Lower leg skin (tissue), 4 donors: Measurements from ENCODE around the gene TMEM181. TPM values are rescaled to one million over a fixed set of nuclear protein-coding genes. Genes with fewer than 3 reads are reported as not detected.
A peak's percentile ranks its signal among the peaks of the same experiment; 100 is the strongest.
"Not testable (repeated sequence)": the region's sequence is repeated elsewhere in the genome, so short reads cannot be mapped to it uniquely, and the experiment has no call there.

Source experiments
- DNase-seq, 2 donors: peaks; one replicate each; pipeline ENCODE4 v3.0.0-alpha.2; 2019; ENCODE audit warnings: low spot score in 2 of 2
- H3K4me3 ChIP-seq: fragments of 200-600 bp; sonication (generic); 2 replicates; pipeline ENCODE4 v1.5.1; 2017; ENCODE audit warnings: mild to moderate bottlenecking, low read depth; ENCODE audit not compliant: poor library complexity, severe bottlenecking
- CTCF ChIP-seq, 3 donors: fragments of 450-650 bp; IDR thresholded peaks; one replicate each; pipeline ENCODE4 v1.5.1; 2016; ENCODE audit warnings: antibody characterized with exemption in 3 of 3, mild to moderate bottlenecking in 3 of 3, moderate library complexity in 2 of 3
- POLR2A ChIP-seq, 2 donors: fragments of 450-650 bp; IDR thresholded peaks; one replicate each; pipeline ENCODE4 v1.6.1; 2016 to 2017; ENCODE audit warnings: antibody characterized with exemption in 2 of 2, mild to moderate bottlenecking in 1 of 2, moderate library complexity in 1 of 2
- WGBS, 2 donors: methylation state at CpG; one replicate each; pipeline ENCODE4 v1.1.5; 2018; 5-methylcytosine and 5-hydroxymethylcytosine counted together
- intact Hi-C: fragments of 100-400 bp; cut with DNase I; formaldehyde crosslinking; loops from one replicate; pipeline ENCODE4 v1.15.0; 2023; ENCODE audit warnings: low total_unique reads
- total RNA-seq, 4 donors: library from RNA; depleted of rRNA; stranded (reverse); fragments of >200 nt; gene quantifications; one replicate each; pipeline ENCODE4 v1.1.0, GENCODE V29; 2016

Gene TMEM181
- total RNA-seq, 4 donors from 2014 or later, result 12.8 to 20.8 (median 17.2) TPM

GRCh38 chr6:158552055-158552795 lies 7.7 kb upstream of the TMEM181 start:
- intact Hi-C loops, result loop anchor here (2.0 kb wide), 1 partner anchor 353 kb away; no protein-coding TSS in a partner anchor
- WGBS, 2 donors, result 76 to 78% methylated on average over 6 of the region's 6 CpGs
- TF ChIP-seq CTCF (IDR thresholded peaks at IDR 0.05) (no peak), POLR2A (IDR thresholded peaks at IDR 0.05) (no peak)
- no peak for DNase-seq
- H3K4me3 ChIP-seq, result no peak overlapping the region

GRCh38 chr6:158552796-158553138 lies 7.1 kb upstream of the TMEM181 start:
- TF ChIP-seq POLR2A (IDR thresholded peaks at IDR 0.05) (no peak), CTCF (IDR thresholded peaks at IDR 0.05) (no peak)
- intact Hi-C loops, result loop anchor here (2.0 kb wide), 1 partner anchor 352 kb away; no protein-coding TSS in a partner anchor
- 89 to 93% methylated on average over 5 of the region's 5 CpGs for WGBS, 2 donors
- no peak overlapping the region for H3K4me3 ChIP-seq
- peak in 1 of 2 donors; percentile 20 for DNase-seq

GRCh38 chr6:158554611-158555361 lies 5.1 kb upstream of the TMEM181 start:
- H3K4me3 ChIP-seq, result no peak overlapping the region
- DNase-seq, result no peak
- TF ChIP-seq POLR2A (IDR thresholded peaks at IDR 0.05) (no peak), CTCF (IDR thresholded peaks at IDR 0.05) (no peak)
- 80 to 81% methylated on average over 4 of the region's 4 CpGs for WGBS, 2 donors
- intact Hi-C loops, result no loop called here

GRCh38 chr6:158556113-158556512 lies 3.8 kb upstream of the TMEM181 start:
- WGBS, 2 donors, result 59 to 61% methylated on average over 7 of the region's 7 CpGs
- DNase-seq, result peak in 1 of 2 donors; percentile 3
- intact Hi-C loops, result no loop called here
- H3K4me3 ChIP-seq, result no peak overlapping the region
- no peak for TF ChIP-seq POLR2A (IDR thresholded peaks at IDR 0.05)
- TF ChIP-seq CTCF (IDR thresholded peaks at IDR 0.05), result no peak

- H3K4me3 ChIP-seq, intact Hi-C loops, DNase-seq: not testable (repeated sequence)
- WGBS, 2 donors, result 90 to 100% methylated on average over 3 of the region's 3 CpGs
Measured at GRCh38 chr6:158557110-158557509, 2.8 kb upstream of the TMEM181 start.

GRCh38 chr6:158557927-158558326 lies 2.0 kb upstream of the TMEM181 start:
- DNase-seq, result peak in 1 of 2 donors; percentile 72
- TF ChIP-seq CTCF (IDR thresholded peaks at IDR 0.05) (no peak), POLR2A (IDR thresholded peaks at IDR 0.05) (no peak)
- H3K4me3 ChIP-seq, result no peak overlapping the region
- 66 to 74% methylated on average over 5 of the region's 5 CpGs for WGBS, 2 donors
- intact Hi-C loops, result no loop called here
